Fibroblast of skin of scalp (primary cell): ENCODE data around the gene GPR146.

ENCODE experiments used
- DNase-seq: peaks from one replicate; pipeline ENCODE4 v3.0.0-alpha.2; 2013

The GPR146 gene

DNA sequence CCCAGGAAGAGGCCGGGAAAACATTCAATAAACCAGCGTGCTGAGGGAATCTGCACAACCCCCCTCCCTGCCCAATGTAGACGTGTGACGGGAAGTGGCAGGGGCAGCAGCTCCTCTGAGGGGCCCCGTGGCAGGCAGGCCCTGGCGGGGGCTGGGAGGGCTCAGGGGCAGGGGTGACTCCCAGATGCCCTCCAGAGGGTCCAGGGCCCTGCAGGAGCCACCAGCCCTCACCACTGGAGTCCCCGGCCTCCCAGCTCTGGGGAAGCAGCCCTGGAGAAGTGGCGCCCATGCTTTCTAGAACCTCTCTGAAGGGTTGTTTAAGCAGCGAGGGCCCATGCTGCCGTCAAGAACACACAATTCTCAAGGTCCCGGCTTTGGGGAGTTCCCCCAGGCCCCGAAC, 35.2 kb downstream of the GPR146 start:
- DNase-seq, result no peak

DNA sequence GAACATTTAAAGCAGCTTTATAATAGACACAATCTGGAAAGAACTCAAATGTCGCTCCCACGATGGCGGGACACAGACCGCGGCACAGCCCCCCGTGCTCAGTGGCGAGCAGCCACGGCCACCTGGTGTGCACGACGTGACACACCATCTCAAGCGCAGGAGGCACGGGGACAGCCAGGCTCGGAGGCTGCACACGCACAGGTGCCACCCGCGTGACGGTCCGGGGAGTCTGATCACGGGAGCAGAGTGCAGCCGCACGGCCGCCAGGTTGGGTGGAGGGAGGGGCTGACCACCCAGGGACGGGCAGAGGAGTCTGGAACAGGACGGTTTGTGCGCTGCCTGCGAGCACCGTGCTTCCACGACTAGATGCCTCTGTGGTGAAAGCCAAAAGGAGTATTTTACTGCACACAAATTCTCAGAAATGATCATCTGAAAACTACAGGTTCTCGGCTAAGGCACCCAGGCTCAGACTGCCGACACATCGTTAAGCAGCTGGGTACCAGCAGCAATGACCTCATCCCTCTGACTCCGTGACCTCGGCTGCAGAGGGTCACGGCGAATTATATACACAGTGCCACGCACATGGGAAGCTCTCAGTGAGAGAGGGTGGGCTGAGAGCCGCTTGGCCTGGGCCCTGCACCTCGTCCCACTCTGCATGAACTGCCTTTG, 36.0 kb downstream of the GPR146 start:
- DNase-seq, result no peak

- no peak for DNase-seq
Observed at GRCh38 chr7:1080921-1081255, 36.5 kb downstream of the GPR146 start.

GRCh38 chr7:1081336-1081735, 37.0 kb downstream of the GPR146 start:
- no peak for DNase-seq

- DNase-seq, result no peak
Observed at GRCh38 chr7:1081931-1082401, 37.6 kb downstream of the GPR146 start.

DNA sequence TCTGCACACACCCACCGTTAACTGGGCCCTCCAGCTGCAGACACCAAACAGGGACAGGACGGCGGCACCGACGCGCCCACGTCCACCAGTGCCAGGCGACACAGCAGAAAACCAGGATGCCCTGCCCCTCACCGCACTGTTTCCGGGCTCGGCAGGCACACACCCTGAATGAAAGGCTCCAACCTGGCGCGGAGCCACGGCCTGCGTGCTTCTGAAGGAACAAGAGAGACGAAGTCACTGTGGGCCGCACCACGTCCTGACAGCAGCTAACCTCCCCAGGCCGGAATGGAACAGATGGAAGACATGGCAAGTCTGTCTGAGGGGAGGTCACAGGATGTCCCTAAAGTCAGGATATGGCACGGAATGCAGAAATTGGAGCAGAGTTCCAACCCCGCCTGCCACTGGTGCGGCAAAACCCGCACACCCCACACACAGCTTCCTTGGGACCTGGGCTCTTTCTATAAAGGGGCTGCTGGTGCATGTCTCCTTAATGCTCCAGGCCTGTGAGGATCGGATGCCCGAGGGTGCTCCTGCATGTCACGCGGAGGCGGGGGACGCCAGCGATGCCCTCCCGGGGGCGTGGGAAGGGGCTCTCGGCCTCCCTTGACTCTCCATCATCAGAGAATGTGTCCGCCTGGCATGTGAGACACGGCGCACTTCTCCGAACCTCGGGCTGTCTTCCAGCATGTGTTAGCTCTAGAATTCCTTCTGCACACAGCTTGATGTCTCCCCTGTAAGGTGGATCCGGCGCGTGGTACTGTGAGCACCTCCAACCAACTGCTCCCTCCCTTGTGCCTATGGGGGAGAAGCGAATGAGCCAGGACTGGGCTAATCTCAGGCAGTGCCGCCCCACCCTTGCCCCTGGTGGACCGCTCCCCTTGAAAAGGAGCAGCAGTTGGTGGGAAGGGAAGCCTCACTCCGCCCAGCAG, 39.6 kb downstream of the GPR146 start:
- DNase-seq, result no peak

GRCh38 chr7:1085266-1085665, 40.9 kb downstream of the GPR146 start:
- DNase-seq, result no peak

DNA sequence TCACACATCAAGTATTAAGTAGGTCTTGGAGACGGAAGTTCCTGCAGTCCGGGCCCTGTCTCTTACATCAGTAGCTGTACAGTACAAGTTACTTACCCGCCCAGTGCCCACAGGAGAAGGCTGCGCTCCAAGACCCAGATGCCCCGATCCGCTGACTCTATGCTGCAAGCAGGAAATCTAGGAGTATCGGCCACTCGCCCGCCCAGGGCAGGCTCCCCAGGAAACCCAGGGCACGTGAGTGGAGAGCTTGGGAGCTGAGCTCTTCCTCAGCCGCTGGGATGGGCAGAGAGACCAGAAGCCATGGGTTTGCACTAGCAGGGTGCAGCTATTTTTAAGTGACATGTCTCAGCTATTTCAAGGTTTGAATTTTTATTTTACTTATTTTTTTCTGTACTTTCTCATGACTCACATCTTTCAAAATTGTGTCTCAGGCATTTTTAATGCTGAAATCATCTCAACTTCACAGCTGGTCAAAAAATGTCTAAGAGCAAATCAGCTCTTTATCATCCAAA, 41.6 kb downstream of the GPR146 start:
- DNase-seq, result peak; percentile 47

DNA sequence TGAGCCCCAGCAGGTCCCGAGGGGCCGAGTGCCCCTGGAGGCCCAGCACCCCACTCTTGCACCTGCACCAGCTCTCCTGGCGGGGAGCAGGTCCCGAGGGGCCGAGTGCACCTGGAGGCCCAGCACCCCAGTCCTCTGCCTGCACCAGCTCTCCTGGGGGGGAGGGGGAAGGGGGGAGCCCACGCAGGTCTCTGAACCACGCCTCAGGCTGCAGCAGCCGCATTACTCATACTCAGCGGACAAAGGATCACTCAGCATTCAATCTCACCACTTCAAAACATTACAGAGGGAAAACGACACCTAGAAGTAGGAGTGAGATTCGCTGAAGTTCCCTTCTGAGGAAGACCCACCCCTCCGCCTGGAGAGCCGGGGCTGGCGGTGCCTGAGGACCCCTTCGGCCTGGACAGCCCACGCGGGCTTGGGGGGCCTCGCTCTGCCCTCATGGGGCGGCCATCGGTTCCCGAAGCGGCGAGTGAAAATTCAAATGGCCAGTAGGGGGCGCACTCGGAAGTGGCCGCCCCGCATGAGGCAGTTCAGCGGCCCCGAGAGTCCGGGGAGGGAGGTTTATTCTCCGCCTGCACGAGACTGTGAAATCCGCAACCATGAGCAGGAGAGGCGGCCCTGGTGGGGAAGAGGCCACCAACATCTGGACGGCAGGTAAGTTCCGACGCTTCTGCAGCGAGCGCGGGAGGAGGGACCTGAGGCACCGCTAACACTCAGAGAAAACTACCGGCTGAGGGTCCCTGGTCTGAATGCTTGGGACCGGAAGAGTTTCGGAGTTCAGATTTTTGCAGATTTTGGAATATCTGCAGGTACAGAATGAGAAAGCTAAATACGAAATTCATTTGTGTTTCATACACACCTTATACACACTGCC, 42.5 kb downstream of the GPR146 start:
- DNase-seq, result peak; percentile 56

DNA sequence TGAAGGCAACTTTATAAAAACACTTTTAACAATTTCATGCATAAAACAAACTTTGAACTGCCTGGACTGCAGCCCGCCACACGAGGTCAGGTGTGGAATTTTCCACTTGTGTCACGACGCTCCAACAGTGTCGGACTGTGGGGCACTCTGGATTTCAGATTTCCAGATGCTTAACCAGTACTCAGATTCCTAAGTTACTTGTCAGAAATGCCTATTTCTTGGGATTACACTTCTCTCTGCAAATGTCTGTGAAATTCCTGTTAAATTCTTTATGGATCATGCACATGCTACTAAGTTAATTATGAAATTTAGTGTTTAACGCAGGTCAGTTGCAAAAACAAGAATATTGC, 43.1 kb downstream of the GPR146 start:
- peak; percentile 73 for DNase-seq

GRCh38 chr7:1087952-1088920, 43.9 kb downstream of the GPR146 start, which contains the start of gene GPER1:
GPER1 (plus strand) TSS chr7:1088113; CDS start chr7:1091729, 3,616 bp downstream.
- DNase-seq, result peak; percentile 49

DNA sequence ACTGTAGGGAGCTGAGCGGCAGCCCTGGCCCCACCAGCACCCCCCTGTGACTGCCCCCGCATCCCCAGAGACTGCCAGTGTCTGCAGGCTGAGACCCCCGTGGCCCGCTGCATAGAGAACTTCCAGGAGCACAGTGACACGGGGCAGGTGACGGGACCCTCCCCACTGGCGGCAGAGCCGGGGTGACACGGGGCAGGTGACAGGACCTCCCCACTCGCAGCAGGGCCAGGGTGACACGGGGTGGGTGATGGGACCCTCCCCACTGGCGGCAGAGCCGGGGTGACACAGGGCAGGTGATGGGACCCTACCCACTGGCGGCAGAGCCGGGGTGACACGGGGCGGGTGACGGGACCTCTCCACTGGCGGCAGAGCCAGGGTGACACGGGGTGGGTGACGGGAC, 45.9 kb downstream of the GPR146 start:
- DNase-seq, result no peak

DNA sequence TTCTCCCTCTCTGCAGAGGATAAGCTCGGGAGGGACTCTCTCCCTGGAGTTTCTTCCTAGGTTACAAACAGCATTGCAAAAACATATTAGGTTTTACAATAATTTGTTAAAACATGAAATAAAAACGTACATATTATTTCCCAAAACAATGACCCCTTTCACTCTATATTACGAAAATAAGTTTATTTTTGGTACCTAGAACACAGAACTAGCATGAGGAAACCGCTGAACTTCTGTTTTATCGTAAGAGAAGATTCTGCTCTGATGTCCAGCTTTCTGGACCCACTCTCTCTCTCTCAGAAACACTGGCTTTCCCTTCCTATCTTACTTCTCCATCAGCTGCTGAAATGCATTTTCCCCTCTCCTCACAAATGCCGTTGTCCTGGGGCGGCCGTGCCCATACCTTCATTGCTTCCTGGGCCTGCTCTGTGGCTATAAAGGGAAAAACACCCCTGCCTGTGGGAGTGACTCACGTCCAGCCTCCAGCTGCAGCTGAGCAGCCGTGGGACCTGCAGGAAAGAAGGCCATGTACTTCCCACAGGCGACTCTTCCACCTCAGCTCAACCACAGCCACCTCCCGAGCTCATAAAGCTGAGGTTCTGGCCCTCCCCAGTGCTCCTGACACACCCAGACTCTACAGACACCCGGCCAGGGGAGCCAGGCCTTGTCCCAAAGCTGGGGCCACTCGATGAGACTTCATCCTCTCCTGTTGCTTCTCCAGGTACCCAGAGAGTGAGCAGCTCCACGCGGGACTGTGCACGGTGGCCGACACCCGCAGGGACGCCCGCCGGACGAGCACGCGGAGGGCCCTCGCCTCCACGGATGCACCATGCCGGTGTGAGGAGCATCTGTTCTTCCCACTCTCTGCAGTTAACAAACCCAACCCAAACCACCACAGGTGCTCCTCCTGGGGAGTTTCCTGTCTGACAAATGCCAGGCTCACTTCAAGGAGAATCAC, 46.6 kb downstream of the GPR146 start:
- no peak for DNase-seq

- no peak for DNase-seq
Observed at GRCh38 chr7:1091644-1092027, 47.3 kb downstream of the GPR146 start.

GRCh38 chr7:1092161-1092632, 47.9 kb downstream of the GPR146 start:
- DNase-seq, result no peak

DNA sequence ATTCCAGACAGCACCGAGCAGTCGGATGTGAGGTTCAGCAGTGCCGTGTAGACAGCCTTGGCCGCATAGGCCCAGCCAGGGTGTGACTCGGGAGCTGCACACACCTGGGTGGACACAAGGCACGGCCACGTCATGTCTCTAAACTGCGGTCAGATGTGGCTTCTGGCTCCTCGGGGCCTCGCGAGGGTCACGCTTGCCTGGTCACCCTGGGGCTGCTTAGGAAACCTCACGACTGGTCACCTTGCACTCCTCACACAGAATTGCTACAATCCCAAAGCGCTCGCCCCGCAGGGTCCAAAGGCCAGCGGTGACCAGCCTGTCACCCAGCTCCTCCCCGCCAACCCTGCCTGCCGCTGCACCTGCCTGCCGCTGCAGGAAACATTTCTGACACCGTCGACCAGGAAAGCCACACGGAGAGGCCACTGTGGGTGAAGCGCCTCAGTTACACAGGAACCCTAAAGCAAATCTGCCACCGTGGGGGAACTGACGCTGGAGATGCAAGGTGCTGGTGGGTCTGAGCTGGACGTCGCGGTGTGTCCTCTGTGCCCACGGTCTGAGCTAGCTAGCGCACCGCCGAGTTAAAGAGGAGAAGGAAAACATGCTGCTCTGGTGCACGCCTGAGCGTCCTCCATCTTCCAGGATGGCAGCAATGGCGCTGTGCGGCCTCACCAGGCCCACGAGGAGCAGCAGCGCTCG, 48.6 kb downstream of the GPR146 start:
- no peak for DNase-seq

DNA sequence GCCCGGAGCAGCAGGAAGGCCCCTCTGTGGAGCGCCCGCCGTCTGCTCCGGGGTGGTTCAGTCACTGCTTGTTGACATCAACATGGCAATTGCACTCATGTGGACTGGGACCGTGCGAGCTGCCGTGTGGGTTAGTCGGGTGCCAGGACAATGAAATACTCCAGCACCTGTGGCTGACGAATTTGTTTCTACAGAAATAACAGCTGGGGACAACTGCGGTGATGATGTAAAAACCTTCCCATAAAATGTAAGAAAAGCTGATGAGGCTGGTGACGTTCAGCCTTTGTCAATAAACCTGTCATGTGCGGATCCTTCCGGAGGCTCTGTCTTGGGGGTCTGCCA, 49.1 kb downstream of the GPR146 start:
- DNase-seq, result no peak

DNA sequence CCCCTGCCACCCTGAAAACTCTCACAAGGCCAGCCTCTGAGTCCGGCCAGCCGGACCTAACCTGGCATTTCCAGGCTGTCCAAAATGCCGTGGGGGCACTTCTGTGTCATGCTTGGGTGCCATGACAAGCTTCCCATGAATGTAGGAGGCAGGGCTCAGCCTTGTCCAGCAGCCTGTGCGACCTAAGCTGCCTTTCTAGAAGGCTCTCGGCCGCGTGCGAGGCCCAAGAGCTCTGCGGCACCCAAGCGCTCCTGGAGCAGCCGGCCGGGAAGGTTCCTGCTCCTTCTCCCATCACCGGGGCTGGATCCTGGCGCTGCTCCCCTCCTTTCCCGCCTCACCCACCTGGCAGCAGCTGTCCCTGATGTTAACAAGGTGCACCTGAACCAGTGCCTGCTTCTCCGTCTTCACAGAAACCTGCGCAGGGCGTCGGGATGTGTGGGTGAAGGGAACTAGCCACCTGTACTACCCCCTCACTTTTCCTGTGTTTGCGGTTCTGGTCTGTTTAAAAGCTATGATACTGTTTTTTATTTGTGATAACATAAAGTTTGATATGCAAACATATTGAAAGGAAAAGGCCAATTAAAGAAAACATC, 49.7 kb downstream of the GPR146 start:
- no peak for DNase-seq

DNA sequence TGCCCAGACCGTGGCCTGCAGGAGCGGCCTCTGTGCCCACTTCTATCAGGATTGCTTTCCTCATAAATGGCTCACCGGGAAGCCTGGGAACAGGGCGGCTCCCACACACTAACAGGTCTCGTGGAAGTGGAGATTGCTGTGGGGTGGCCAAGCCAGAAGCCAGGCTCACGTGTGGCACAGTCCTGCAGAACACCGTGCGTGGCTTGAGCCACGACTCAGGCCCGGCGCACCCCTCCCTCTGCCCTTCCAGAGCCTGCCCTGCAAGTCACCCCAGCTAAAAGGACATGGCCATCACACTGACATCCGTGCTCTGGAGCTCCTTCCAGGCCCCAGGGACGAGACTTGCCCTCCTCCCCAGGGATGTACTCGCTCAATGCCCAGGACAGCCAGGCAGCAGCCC, 50.5 kb downstream of the GPR146 start:
- no peak for DNase-seq
